Measurements from ENCODE around the gene NFYC.

- no peak for TF ChIP-seq ZNF175 (tag by site-specific recombination; IDR thresholded peaks at IDR 0.05)
- TF ChIP-seq ZEB2 (tag by site-specific recombination; IDR thresholded peaks at IDR 0.05): no peak
- TF ChIP-seq CTCF (tag by site-specific recombination; IDR thresholded peaks at IDR 0.05): no peak
- no peak for TF ChIP-seq ZNF274 (IDR thresholded peaks at IDR 0.05; ENCODE audit: low read length)
- no peak for TF ChIP-seq ZNF274 (tag by site-specific recombination; IDR thresholded peaks at IDR 0.05; ENCODE audit: borderline replicate concordance)
- TF ChIP-seq ZNF239 (tag by site-specific recombination; IDR thresholded peaks at IDR 0.05): no peak
- no peak for TF ChIP-seq ZBTB21 (tag by site-specific recombination; IDR thresholded peaks at IDR 0.05)
- TF ChIP-seq ZBTB10 (tag by site-specific recombination; IDR thresholded peaks at IDR 0.05): no peak
- TF ChIP-seq ZNF221 (tag by site-specific recombination; IDR thresholded peaks at IDR 0.05; ENCODE audit: borderline replicate concordance): no peak
- no peak for TF ChIP-seq SP2 (tag by site-specific recombination; IDR thresholded peaks at IDR 0.05)
- no peak for TF ChIP-seq ZSCAN30 (tag by site-specific recombination; IDR thresholded peaks at IDR 0.05)
- TF ChIP-seq ZNF121 (tag by site-specific recombination; IDR thresholded peaks at IDR 0.05): no peak
- no peak for TF ChIP-seq HOXD13 (CRISPR knock-in tag; IDR thresholded peaks at IDR 0.05; ENCODE audit: borderline replicate concordance)
- no peak for TF ChIP-seq ZNF23 (tag by site-specific recombination; IDR thresholded peaks at IDR 0.05; ENCODE audit: borderline replicate concordance)
- no peak for TF ChIP-seq ZNF571 (tag by site-specific recombination; IDR thresholded peaks at IDR 0.05)
Observed at GRCh38 chr1:40645118-40645680, 46.3 kb upstream of the NFYC start.

Data from HEK293 (cell line).